ENCODE data around the gene PCDHGB5.

GRCh38 chr5:141374627-141375026, 23.1 kb upstream of the PCDHGB5 start:
- TF ChIP-seq CTCF (IDR thresholded peaks at IDR 0.05): no peak
- TF ChIP-seq POLR2A (IDR thresholded peaks at IDR 0.05): no peak
